Endodermal cell (in vitro differentiated cells): ENCODE results near the gene SLC15A3. TPM values are rescaled to one million over a fixed set of nuclear protein-coding genes. Genes with fewer than 3 reads are reported as not detected.
A peak's percentile ranks its signal among the peaks of the same experiment; 100 is the strongest.

Source experiments
- DNase-seq: peaks from one replicate; pipeline ENCODE4 v3.0.0-alpha.2; 2017
- H3K27ac ChIP-seq: 2 replicates; pipeline ENCODE4 v1.5.1; 2013; ENCODE audit warnings: mild to moderate bottlenecking, low read depth, low read length, moderate library complexity
- H3K27me3 ChIP-seq: 2 replicates; pipeline ENCODE4 v1.6.1; 2013; ENCODE audit warnings: mild to moderate bottlenecking, low read length, moderate library complexity; ENCODE audit not compliant: insufficient read depth, control insufficient read depth, poor library complexity, severe bottlenecking
- H3K36me3 ChIP-seq: 2 replicates; pipeline ENCODE4 v1.7.0; 2013; ENCODE audit warnings: mild to moderate bottlenecking, low read length, moderate library complexity; ENCODE audit not compliant: control insufficient read depth, insufficient read depth
- H3K4me1 ChIP-seq: one replicate; pipeline ENCODE4 v1.7.0; 2013; ENCODE audit warnings: low read length; ENCODE audit not compliant: control insufficient read depth, insufficient read depth
- H3K4me3 ChIP-seq: 2 replicates; pipeline ENCODE4 v1.5.1; 2013; ENCODE audit warnings: mild to moderate bottlenecking, low read length, moderate library complexity
- H3K9ac ChIP-seq: 2 replicates; pipeline ENCODE4 v1.6.1; 2013; ENCODE audit warnings: mild to moderate bottlenecking, low read length, moderate library complexity; ENCODE audit not compliant: poor library complexity, severe bottlenecking; ENCODE audit errors: extremely low read depth
- H3K9me3 ChIP-seq: 2 replicates; pipeline ENCODE4 v1.6.1; 2013; ENCODE audit warnings: mild to moderate bottlenecking, low read length, moderate library complexity; ENCODE audit not compliant: control insufficient read depth
- H3K27ac Mint-ChIP-seq: 2 replicates; pipeline ENCODE4 v1.8.0; 2020; ENCODE audit warnings: mixed read lengths
- H3K27me3 Mint-ChIP-seq: 2 replicates; pipeline ENCODE4 v1.8.0; 2021; ENCODE audit warnings: mild to moderate bottlenecking, mixed read lengths; ENCODE audit not compliant: insufficient read depth
- H3K36me3 Mint-ChIP-seq: 2 replicates; pipeline ENCODE4 v1.8.0; 2020; ENCODE audit warnings: low read depth, mixed read lengths
- H3K4me1 Mint-ChIP-seq: 2 replicates; pipeline ENCODE4 v1.8.0; 2020; ENCODE audit warnings: mixed read lengths
- H3K4me3 Mint-ChIP-seq: 2 replicates; pipeline ENCODE4 v1.8.0; 2020; ENCODE audit warnings: mild to moderate bottlenecking, moderate library complexity, mixed read lengths
- H3K9me3 Mint-ChIP-seq: 2 replicates; pipeline ENCODE4 v1.8.0; 2020; ENCODE audit warnings: mild to moderate bottlenecking, mixed read lengths
- CTCF ChIP-seq: fragments of 200-600 bp; sonication (generic); conservative IDR thresholded peaks from 2 replicates; pipeline ENCODE4 v1.5.0; 2021; ENCODE audit warnings: antibody characterized with exemption, mild to moderate bottlenecking
- WGBS, 2 experiments: methylation state at CpG; one replicate each; pipeline versions ENCODE4 v1.1.5 to v1.1.7; 2013; ENCODE audit warnings: missing lambda C conversion rate in 2 of 2, mixed read lengths in 1 of 2; ENCODE audit not compliant: insufficient coverage in 1 of 2, insufficient read length in 1 of 2; 5-methylcytosine and 5-hydroxymethylcytosine counted together
- total RNA-seq, 2 donors: library from RNA; stranded (reverse); fragmentation: NEBNext Ultra II Directional in 1 of 2; extraction: Animal tissue kit (Norgen Biotek cat#: 25700) in 1 of 2; gene quantifications; 2 replicates in 1 of 2; 3 replicates in 1 of 2; pipeline ENCODE4 v1.2.1, GENCODE V29; 2021

SLC15A3 gene
- total RNA-seq, 2 donors from 2014 or later, result 1.4 to 1.6 TPM

GRCh38 chr11:60951606-60951903, 421 bp downstream of the SLC15A3 start:
- Mint-ChIP-seq H3K4me1 (no peaks in the 10 kb centered on the region), H3K9me3 (no peaks in the 10 kb centered on the region), H3K27ac (no peak overlapping the region), H3K27me3 (peaks cover 60% of the 10 kb centered on the region), H3K36me3 (no peaks in the 10 kb centered on the region), H3K4me3 (peak overlapping the region; percentile 41)
- H3K4me1 ChIP-seq, result no peaks in the 10 kb centered on the region
- no peak overlapping the region for H3K27ac ChIP-seq
- no peak for TF ChIP-seq CTCF
- no peak overlapping the region for H3K9ac ChIP-seq
- no peaks in the 10 kb centered on the region for H3K9me3 ChIP-seq
- H3K36me3 ChIP-seq, result no peaks in the 10 kb centered on the region
- H3K27me3 ChIP-seq, result peaks cover 55% of the 10 kb centered on the region
- no peak for DNase-seq
- no peak overlapping the region for H3K4me3 ChIP-seq
- WGBS, 2 experiments, result 15 to 25% methylated on average over 4 to 8 of the region's 8 CpGs

GRCh38 chr11:60950933-60951605, 907 bp downstream of the SLC15A3 start:
- Histone ChIP-seq H3K27ac (no peak overlapping the region), H3K36me3 (no peaks in the 10 kb centered on the region), H3K4me3 (no peak overlapping the region), H3K27me3 (peaks cover 59% of the 10 kb centered on the region), H3K4me1 (no peaks in the 10 kb centered on the region), H3K9ac (no peak overlapping the region), H3K9me3 (no peaks in the 10 kb centered on the region)
- Mint-ChIP-seq H3K27ac (no peak overlapping the region), H3K36me3 (no peaks in the 10 kb centered on the region), H3K4me1 (no peaks in the 10 kb centered on the region), H3K4me3 (peak overlapping the region; percentile 41), H3K27me3 (peaks cover 61% of the 10 kb centered on the region), H3K9me3 (no peaks in the 10 kb centered on the region)
- peak; percentile 80 for DNase-seq
- 6 to 16% methylated on average over 23 to 86 of the region's 86 CpGs for WGBS, 2 experiments
- TF ChIP-seq CTCF, result no peak

- H3K4me3 Mint-ChIP-seq, result no peak overlapping the region
- 94% methylated on average over 3 to 6 of the region's 6 CpGs for WGBS, 2 experiments
- H3K27me3 Mint-ChIP-seq, result peaks cover 69% of the 10 kb centered on the region
- Histone ChIP-seq H3K27ac (no peak overlapping the region), H3K4me3 (no peak overlapping the region), H3K4me1 (no peaks in the 10 kb centered on the region), H3K9ac (no peak overlapping the region), H3K27me3 (peaks cover 59% of the 10 kb centered on the region), H3K36me3 (no peaks in the 10 kb centered on the region), H3K9me3 (no peaks in the 10 kb centered on the region)
- no peaks in the 10 kb centered on the region for H3K9me3 Mint-ChIP-seq
- no peaks in the 10 kb centered on the region for H3K36me3 Mint-ChIP-seq
- no peak for DNase-seq
- H3K27ac Mint-ChIP-seq, result no peak overlapping the region
- H3K4me1 Mint-ChIP-seq, result no peaks in the 10 kb centered on the region
- TF ChIP-seq CTCF, result no peak
Observed at GRCh38 chr11:60950024-60950423, 2.0 kb downstream of the SLC15A3 start.
